ENCODE data around the gene CDK19. TPM values are rescaled to one million over a fixed set of nuclear protein-coding genes. Genes with fewer than 3 reads are reported as not detected.
A peak's percentile ranks its signal among the peaks of the same experiment; 100 is the strongest.
"Not testable (repeated sequence)": the region's sequence is repeated elsewhere in the genome, so short reads cannot be mapped to it uniquely, and the experiment has no call there.

CDK19 gene
- total RNA-seq, 1 donor from 2014 or later, result 21.8 TPM

DNA sequence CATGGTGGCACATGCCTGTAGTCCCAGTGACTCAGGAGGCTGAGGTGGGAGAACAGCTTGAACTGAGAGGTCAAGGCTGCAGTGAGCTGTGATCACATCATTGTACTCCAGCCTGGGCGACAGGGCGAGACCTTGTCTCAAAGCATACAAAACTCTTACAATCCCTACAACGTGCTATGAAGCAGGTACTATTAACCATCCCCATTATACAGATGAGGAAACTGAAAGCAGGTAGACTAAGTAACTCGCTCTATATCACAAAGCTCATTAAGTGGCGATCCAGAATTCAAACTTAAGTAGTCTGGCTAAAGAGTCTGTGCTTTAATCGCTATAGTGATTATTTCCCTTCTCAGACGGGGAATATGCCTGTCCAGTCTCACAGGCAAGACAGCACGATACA lies 54.7 kb downstream of the CDK19 start:
- Mint-ChIP-seq H3K27ac (ENCODE audit: unreplicated experiment) (peak overlapping the region; percentile 11), H3K4me1 (ENCODE audit: low read depth, unreplicated experiment) (peaks cover 11% of the 10 kb centered on the region), H3K36me3 (ENCODE audit: low read depth, unreplicated experiment) (no peaks in the 10 kb centered on the region), H3K4me3 (ENCODE audit: unreplicated experiment) (no peak overlapping the region), H3K27me3 (ENCODE audit: low read depth, unreplicated experiment) (no peaks in the 10 kb centered on the region), H3K9me3 (ENCODE audit: unreplicated experiment) (no peaks in the 10 kb centered on the region)
- H3K9ac ChIP-seq (ENCODE audit: low read length), result no peak overlapping the region
- H3K79me2 ChIP-seq (ENCODE audit: insufficient read depth, low read length), result no peaks in the 10 kb centered on the region
- no peak for TF ChIP-seq EZH2 (IDR thresholded peaks at IDR 0.05; ENCODE audit: insufficient read depth, low read length)
- TF ChIP-seq, protein P1, sequence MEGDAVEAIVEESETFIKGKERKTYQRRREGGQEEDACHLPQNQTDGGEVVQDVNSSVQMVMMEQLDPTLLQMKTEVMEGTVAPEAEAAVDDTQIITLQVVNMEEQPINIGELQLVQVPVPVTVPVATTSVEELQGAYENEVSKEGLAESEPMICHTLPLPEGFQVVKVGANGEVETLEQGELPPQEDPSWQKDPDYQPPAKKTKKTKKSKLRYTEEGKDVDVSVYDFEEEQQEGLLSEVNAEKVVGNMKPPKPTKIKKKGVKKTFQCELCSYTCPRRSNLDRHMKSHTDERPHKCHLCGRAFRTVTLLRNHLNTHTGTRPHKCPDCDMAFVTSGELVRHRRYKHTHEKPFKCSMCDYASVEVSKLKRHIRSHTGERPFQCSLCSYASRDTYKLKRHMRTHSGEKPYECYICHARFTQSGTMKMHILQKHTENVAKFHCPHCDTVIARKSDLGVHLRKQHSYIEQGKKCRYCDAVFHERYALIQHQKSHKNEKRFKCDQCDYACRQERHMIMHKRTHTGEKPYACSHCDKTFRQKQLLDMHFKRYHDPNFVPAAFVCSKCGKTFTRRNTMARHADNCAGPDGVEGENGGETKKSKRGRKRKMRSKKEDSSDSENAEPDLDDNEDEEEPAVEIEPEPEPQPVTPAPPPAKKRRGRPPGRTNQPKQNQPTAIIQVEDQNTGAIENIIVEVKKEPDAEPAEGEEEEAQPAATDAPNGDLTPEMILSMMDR (IDR thresholded peaks at IDR 0.05; ENCODE audit: insufficient read depth, low read depth, low read length), result no peak
- no peak for FAIRE-seq
- peaks cover 3% of the 10 kb centered on the region for H4K20me1 ChIP-seq (ENCODE audit: insufficient read depth, low read length)
- no peaks in the 10 kb centered on the region for H3K36me3 ChIP-seq (ENCODE audit: insufficient read depth, low read length)
- no peak for DNase-seq (ENCODE audit: low read depth)
- no peak overlapping the region for H3K4me2 ChIP-seq (ENCODE audit: low read length)
- H3K27ac ChIP-seq (ENCODE audit: low read depth, low read length), result no peak overlapping the region
- H2AFZ ChIP-seq (ENCODE audit: low read depth, low read length), result no peak overlapping the region
- no peaks in the 10 kb centered on the region for H3K9me3 ChIP-seq (ENCODE audit: insufficient read depth, low read depth, low read length)
- H3K4me3 ChIP-seq (ENCODE audit: insufficient read depth, low read depth, low read length), result no peak overlapping the region
- no peaks in the 10 kb centered on the region for H3K4me1 ChIP-seq (ENCODE audit: insufficient read depth, low read length)
- no peaks in the 10 kb centered on the region for H3K27me3 ChIP-seq (ENCODE audit: insufficient read depth, low read length)

DNA sequence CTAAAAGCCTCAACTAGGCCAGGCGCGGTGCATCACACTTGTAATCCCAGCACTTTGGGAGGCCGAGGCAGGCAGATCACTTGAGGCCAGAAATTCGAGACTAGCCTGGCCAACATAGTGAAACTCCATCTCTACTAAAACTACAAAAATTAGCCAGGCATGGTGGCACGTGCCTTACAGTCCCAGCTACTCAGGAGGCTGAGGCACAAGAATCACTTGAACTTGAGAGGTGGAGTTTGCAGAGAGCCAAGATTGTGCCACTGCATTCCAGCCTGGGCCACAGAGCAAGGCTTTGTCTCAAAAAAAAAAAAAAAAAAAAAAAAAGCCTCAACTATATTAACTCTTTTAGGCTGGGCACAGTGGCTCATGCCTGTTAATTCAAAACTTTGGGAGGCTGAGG lies 55.2 kb downstream of the CDK19 start:
- not testable (repeated sequence) for H3K4me3 Mint-ChIP-seq (ENCODE audit: unreplicated experiment); H3K27ac ChIP-seq (ENCODE audit: low read depth, low read length); H3K79me2 ChIP-seq (ENCODE audit: insufficient read depth, low read length); H3K4me3 ChIP-seq (ENCODE audit: insufficient read depth, low read depth, low read length); H4K20me1 ChIP-seq (ENCODE audit: insufficient read depth, low read length); H3K27me3 Mint-ChIP-seq (ENCODE audit: low read depth, unreplicated experiment); H3K4me1 ChIP-seq (ENCODE audit: insufficient read depth, low read length); H3K9me3 ChIP-seq (ENCODE audit: insufficient read depth, low read depth, low read length); H3K27ac Mint-ChIP-seq (ENCODE audit: unreplicated experiment); H3K9ac ChIP-seq (ENCODE audit: low read length); H3K36me3 ChIP-seq (ENCODE audit: insufficient read depth, low read length); FAIRE-seq; H3K9me3 Mint-ChIP-seq (ENCODE audit: unreplicated experiment); DNase-seq (ENCODE audit: low read depth); H3K27me3 ChIP-seq (ENCODE audit: insufficient read depth, low read length); H3K4me2 ChIP-seq (ENCODE audit: low read length); H3K36me3 Mint-ChIP-seq (ENCODE audit: low read depth, unreplicated experiment); H2AFZ ChIP-seq (ENCODE audit: low read depth, low read length)
- peaks cover 11% of the 10 kb centered on the region for H3K4me1 Mint-ChIP-seq (ENCODE audit: low read depth, unreplicated experiment)

DNA sequence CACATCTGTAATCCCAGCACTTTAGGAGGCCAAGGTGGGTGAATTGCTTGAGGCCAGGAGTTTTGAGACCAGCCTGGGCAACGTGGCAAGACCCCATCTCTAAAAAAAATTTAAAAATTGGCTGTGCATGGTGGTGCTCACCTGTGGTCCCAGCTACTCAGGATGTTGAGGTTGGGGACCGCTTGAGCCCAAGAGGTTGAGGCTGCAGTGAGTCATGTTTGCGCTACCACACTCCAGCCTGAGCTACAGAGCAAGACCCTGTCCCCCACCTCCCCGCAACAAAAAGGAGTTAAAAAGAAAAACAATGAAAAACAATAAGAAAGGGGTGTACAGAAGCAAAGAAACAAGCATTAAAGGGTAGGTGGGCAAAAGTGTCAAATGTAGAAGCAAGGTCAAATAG lies 57.3 kb downstream of the CDK19 start:
- H3K9me3 ChIP-seq (ENCODE audit: insufficient read depth, low read depth, low read length), result no peaks in the 10 kb centered on the region
- no peaks in the 10 kb centered on the region for H3K36me3 ChIP-seq (ENCODE audit: insufficient read depth, low read length)
- no peak overlapping the region for H3K9ac ChIP-seq (ENCODE audit: low read length)
- H3K4me2 ChIP-seq (ENCODE audit: low read length), result no peak overlapping the region
- TF ChIP-seq EZH2 (IDR thresholded peaks at IDR 0.05; ENCODE audit: insufficient read depth, low read length), result no peak
- TF ChIP-seq, protein P1 (IDR thresholded peaks at IDR 0.05; ENCODE audit: insufficient read depth, low read depth, low read length), result no peak
- peaks cover 11% of the 10 kb centered on the region for H3K4me1 Mint-ChIP-seq (ENCODE audit: low read depth, unreplicated experiment)
- H4K20me1 ChIP-seq (ENCODE audit: insufficient read depth, low read length), result peaks cover 3% of the 10 kb centered on the region
- no peak for FAIRE-seq
- no peak overlapping the region for H3K4me3 ChIP-seq (ENCODE audit: insufficient read depth, low read depth, low read length)
- no peaks in the 10 kb centered on the region for H3K4me1 ChIP-seq (ENCODE audit: insufficient read depth, low read length)
- no peak overlapping the region for H3K27ac Mint-ChIP-seq (ENCODE audit: unreplicated experiment)
- H3K27me3 Mint-ChIP-seq (ENCODE audit: low read depth, unreplicated experiment), result no peaks in the 10 kb centered on the region
- no peaks in the 10 kb centered on the region for H3K27me3 ChIP-seq (ENCODE audit: insufficient read depth, low read length)
- H3K79me2 ChIP-seq (ENCODE audit: insufficient read depth, low read length), result no peaks in the 10 kb centered on the region
- H3K36me3 Mint-ChIP-seq (ENCODE audit: low read depth, unreplicated experiment), result no peaks in the 10 kb centered on the region
- H3K27ac ChIP-seq (ENCODE audit: low read depth, low read length), result no peak overlapping the region
- no peak for DNase-seq (ENCODE audit: low read depth)
- H2AFZ ChIP-seq (ENCODE audit: low read depth, low read length), result no peak overlapping the region
- H3K4me3 Mint-ChIP-seq (ENCODE audit: unreplicated experiment), result no peak overlapping the region
- no peaks in the 10 kb centered on the region for H3K9me3 Mint-ChIP-seq (ENCODE audit: unreplicated experiment)

All from astrocyte (in vitro differentiated cells and primary cell).